LNCAP (cell line): Measurements from ENCODE around the gene MAST4.

ENCODE experiments used
- TF ChIP-seq, protein P1 (sequence below): fragments of 450-650 bp; IDR thresholded peaks from 2 replicates; pipeline ENCODE4 v1.5.1; 2017; ENCODE audit warnings: mild to moderate bottlenecking

The MAST4 gene

DNA sequence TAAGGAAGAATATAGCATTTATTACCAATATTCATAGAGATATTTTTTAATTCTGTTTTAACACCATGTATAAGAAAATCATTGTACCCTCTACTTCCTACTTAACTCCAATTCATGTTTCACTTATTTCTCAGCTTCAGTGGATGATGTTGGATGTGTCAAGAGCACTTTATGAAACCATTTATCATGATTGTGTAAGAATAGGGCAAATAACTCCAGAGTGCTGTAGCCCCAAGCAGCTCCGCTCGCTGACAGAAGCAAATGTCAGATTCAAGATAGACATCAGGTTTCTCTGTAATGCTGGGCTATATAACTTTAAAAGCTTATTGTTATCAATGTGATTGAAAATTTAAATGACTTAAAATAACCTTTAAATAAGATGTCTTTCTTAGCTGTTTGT is 50.4 kb downstream of the MAST4 start:
- TF ChIP-seq, protein P1, sequence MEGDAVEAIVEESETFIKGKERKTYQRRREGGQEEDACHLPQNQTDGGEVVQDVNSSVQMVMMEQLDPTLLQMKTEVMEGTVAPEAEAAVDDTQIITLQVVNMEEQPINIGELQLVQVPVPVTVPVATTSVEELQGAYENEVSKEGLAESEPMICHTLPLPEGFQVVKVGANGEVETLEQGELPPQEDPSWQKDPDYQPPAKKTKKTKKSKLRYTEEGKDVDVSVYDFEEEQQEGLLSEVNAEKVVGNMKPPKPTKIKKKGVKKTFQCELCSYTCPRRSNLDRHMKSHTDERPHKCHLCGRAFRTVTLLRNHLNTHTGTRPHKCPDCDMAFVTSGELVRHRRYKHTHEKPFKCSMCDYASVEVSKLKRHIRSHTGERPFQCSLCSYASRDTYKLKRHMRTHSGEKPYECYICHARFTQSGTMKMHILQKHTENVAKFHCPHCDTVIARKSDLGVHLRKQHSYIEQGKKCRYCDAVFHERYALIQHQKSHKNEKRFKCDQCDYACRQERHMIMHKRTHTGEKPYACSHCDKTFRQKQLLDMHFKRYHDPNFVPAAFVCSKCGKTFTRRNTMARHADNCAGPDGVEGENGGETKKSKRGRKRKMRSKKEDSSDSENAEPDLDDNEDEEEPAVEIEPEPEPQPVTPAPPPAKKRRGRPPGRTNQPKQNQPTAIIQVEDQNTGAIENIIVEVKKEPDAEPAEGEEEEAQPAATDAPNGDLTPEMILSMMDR: no peak

DNA sequence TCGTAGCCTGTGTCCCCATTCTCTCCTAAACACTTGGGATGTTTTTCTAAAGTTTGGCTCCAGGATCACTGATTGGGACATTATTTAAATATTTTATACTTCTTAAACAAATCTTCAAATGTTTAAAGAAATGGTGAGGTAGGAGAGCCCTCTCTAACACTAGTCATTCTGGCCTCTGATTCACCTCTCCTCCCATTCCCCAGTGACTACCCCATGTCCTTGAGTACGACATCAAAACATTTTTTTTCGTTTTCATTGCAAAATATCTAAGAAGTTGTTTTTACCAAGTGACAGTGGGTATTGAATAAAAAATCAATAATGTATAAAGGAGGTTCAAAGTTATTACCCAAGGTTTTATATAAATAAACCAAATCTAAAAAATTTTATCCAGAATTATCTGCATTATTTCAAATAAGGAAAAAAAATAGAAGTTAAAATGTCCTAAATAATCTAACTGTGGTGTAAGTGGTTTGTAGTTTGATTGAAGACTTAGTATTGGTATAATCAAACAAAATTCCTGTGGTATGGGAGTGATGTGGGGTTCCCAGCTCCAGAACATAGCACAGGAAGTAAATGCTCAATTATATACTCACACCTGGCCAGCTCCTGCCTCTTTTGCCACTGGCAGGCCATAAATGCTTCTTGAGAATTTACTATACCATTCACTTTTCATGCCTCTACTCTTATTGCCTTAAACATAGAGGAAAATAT is 51.1 kb downstream of the MAST4 start:
- TF ChIP-seq, protein P1: no peak

GRCh38 chr5:66652818-66653217 is 56.6 kb downstream of the MAST4 start:
- TF ChIP-seq, protein P1: no peak

DNA sequence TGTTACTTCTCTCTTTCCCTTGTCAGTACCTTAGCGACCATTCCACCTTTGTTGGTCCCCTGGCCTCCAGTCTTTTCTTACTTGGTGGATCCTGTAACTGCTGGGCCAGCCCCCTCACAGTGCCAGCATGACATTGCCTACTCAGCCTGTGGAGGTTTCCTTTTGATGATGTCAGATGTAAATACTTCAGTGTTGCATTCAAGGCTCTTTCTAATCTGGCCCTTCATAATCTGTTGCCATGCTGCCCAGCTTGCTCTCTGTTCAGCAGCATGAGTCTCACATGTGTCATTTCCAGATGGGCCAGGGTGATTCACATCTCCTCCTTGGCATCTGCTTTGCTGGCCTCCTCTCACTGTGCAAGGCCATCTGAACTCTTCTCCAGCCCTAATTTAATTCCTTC is 57.1 kb downstream of the MAST4 start:
- TF ChIP-seq, protein P1: no peak

GRCh38 chr5:66655395-66656324 is 59.5 kb downstream of the MAST4 start:
- TF ChIP-seq, protein P1: no peak

DNA sequence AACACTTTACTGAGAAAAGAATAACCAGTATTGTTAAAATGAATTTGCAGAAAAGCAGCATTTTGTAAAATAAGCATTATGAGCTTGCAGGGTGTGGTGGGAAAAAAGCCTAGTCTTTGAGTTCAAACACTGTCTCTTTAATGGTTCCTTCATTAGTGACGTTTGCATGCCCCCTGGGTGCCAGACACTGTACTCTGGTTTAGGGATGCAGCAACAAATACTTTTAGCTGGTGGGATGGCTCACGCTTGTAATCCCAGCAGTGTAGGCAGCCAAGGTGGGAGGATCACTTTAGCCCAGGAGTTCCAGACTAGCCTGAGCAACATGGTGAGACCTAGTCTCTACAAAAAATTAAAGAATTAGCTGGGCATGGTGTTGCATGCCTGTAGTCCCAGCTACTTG is 62.3 kb downstream of the MAST4 start:
- TF ChIP-seq, protein P1: no peak

DNA sequence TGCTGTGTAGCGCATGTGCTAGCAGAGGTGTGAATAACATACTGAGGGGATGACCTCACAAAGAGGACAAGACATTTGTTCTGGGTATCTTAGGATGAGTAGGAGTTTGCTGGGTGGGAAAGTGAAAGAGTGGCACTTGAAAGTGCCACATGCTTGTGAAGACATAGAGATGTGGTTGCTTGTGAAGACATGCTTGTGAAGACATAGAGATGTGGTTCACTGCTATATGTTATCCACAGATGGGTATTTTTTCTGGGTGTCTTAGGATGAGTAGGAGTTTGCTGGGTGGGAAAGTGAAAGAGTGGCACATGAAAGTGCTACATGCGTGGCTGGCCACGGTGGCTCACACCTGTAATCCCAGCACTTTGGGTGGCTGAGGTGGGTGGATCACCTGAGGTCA is 63.6 kb downstream of the MAST4 start:
- TF ChIP-seq, protein P1: no peak
